H54 (cell line): ENCODE measurements around the gene TRMT6.

Source experiments
- DNase-seq: peaks from one replicate; pipeline ENCODE4 v3.0.0; 2011; ENCODE audit warnings: low spot score, mixed read lengths; ENCODE audit not compliant: insufficient read length
- FAIRE-seq: peaks from 3 replicates; lab custom pipeline; 2011; peaks lifted over from hg19 to GRCh38; lab: Jason Lieb, UNC
- POLR2A ChIP-seq: IDR thresholded peaks from 2 replicates; pipeline ENCODE4 v1.6.1; 2011; ENCODE audit warnings: low read depth, mild to moderate bottlenecking, low read length

The TRMT6 gene

GRCh38 chr20:5973971-5974370, 23.6 kb upstream of the TRMT6 start:
- no peak for FAIRE-seq
- TF ChIP-seq POLR2A = no peak
- DNase-seq = no peak

GRCh38 chr20:5973172-5973571, 22.8 kb upstream of the TRMT6 start:
- no peak for FAIRE-seq
- DNase-seq = no peak
- TF ChIP-seq POLR2A = no peak

- FAIRE-seq = no peak
- no peak for TF ChIP-seq POLR2A
- no peak for DNase-seq
Observed at GRCh38 chr20:5971203-5971602, 20.9 kb upstream of the TRMT6 start.

- DNase-seq = no peak
- FAIRE-seq = no peak
- no peak for TF ChIP-seq POLR2A
Observed at GRCh38 chr20:5970381-5970780, 20.0 kb upstream of the TRMT6 start.

GRCh38 chr20:5969940-5970339, 19.6 kb upstream of the TRMT6 start:
- TF ChIP-seq POLR2A = no peak
- FAIRE-seq (no peak), DNase-seq (no peak)

GRCh38 chr20:5969348-5969935, 19.1 kb upstream of the TRMT6 start:
- FAIRE-seq (no peak), DNase-seq (no peak)
- TF ChIP-seq POLR2A = no peak

GRCh38 chr20:5968462-5968861, 18.1 kb upstream of the TRMT6 start:
- TF ChIP-seq POLR2A = no peak
- DNase-seq (no peak), FAIRE-seq (no peak)

- TF ChIP-seq POLR2A = no peak
- FAIRE-seq (no peak), DNase-seq (no peak)
Observed at GRCh38 chr20:5967469-5967868, 17.1 kb upstream of the TRMT6 start.

GRCh38 chr20:5949943-5950270, 426 bp downstream of the TRMT6 start:
- FAIRE-seq = no peak
- no peak for TF ChIP-seq POLR2A
- DNase-seq = peak; percentile 9

- FAIRE-seq (no peak), DNase-seq (no peak)
- TF ChIP-seq POLR2A = no peak
Observed at GRCh38 chr20:5947276-5947675, 3.1 kb downstream of the TRMT6 start.

GRCh38 chr20:5945963-5946362, 4.4 kb downstream of the TRMT6 start:
- peak; percentile 37 for DNase-seq
- TF ChIP-seq POLR2A = no peak
- peak; percentile 86 for FAIRE-seq

GRCh38 chr20:5938456-5939029, 11.8 kb downstream of the TRMT6 start:
- DNase-seq = no peak
- no peak for TF ChIP-seq POLR2A
- FAIRE-seq = no peak

- FAIRE-seq = no peak
Observed at GRCh38 chr20:5936238-5936637, 14.1 kb downstream of the TRMT6 start.

GRCh38 chr20:5935384-5935783, 14.9 kb downstream of the TRMT6 start:
- no peak for DNase-seq
- FAIRE-seq = no peak
- TF ChIP-seq POLR2A = no peak

More at GRCh38 chr20:5936238-5936637, 14.1 kb downstream of the TRMT6 start:
- no peak for DNase-seq
- no peak for TF ChIP-seq POLR2A

- FAIRE-seq (no peak), DNase-seq (no peak)
- TF ChIP-seq POLR2A = no peak
Observed at GRCh38 chr20:5933802-5934436, 16.4 kb downstream of the TRMT6 start.
